Activated CD4-positive, alpha-beta T cell treated with anti-CD3 and anti-CD28 coated beads for 1 hour (primary cell): ENCODE measurements around the gene AHDC1.
A peak's percentile ranks its signal among the peaks of the same experiment; 100 is the strongest.
"Not testable (repeated sequence)": the region's sequence is repeated elsewhere in the genome, so short reads cannot be mapped to it uniquely, and the experiment has no call there.

ENCODE experiments used
- DNase-seq: peaks from one replicate; pipeline ENCODE4 v3.0.0-alpha.2; 2020

AHDC1 gene

GRCh38 chr1:27561124-27561899 lies 42.6 kb downstream of the AHDC1 start:
- no peak for DNase-seq

- DNase-seq: no peak
Observed at GRCh38 chr1:27560268-27561123, 43.4 kb downstream of the AHDC1 start.

- no peak for DNase-seq
Observed at GRCh38 chr1:27559466-27560030, 44.4 kb downstream of the AHDC1 start.

- no peak for DNase-seq
Observed at GRCh38 chr1:27557596-27558340, 46.2 kb downstream of the AHDC1 start.

GRCh38 chr1:27556781-27557595 lies 47.0 kb downstream of the AHDC1 start:
- peak; percentile 51 for DNase-seq

GRCh38 chr1:27556435-27556780 lies 47.5 kb downstream of the AHDC1 start:
- no peak for DNase-seq

- no peak for DNase-seq
Observed at GRCh38 chr1:27555700-27556424, 48.1 kb downstream of the AHDC1 start.

GRCh38 chr1:27554759-27555699 lies 48.9 kb downstream of the AHDC1 start:
- no peak for DNase-seq

GRCh38 chr1:27554293-27554692 lies 49.7 kb downstream of the AHDC1 start:
- DNase-seq: no peak

- DNase-seq: not testable (repeated sequence)
Observed at GRCh38 chr1:27553823-27554222, 50.1 kb downstream of the AHDC1 start.

GRCh38 chr1:27552911-27553420 lies 51.0 kb downstream of the AHDC1 start:
- DNase-seq: no peak

- DNase-seq: no peak
Observed at GRCh38 chr1:27551953-27552312, 52.0 kb downstream of the AHDC1 start.

GRCh38 chr1:27551170-27551952 lies 52.6 kb downstream of the AHDC1 start:
- no peak for DNase-seq

GRCh38 chr1:27550510-27551169 lies 53.3 kb downstream of the AHDC1 start:
- no peak for DNase-seq

GRCh38 chr1:27549807-27550408 lies 54.0 kb downstream of the AHDC1 start:
- no peak for DNase-seq

GRCh38 chr1:27548858-27549719 lies 54.9 kb downstream of the AHDC1 start:
- no peak for DNase-seq

GRCh38 chr1:27548136-27548853 lies 55.6 kb downstream of the AHDC1 start:
- DNase-seq: no peak
